Ectodermal cell (in vitro differentiated cells): ENCODE measurements around the gene ZNF451.

Source experiments
- H3K27ac ChIP-seq: 2 replicates; pipeline ENCODE4 v1.7.0; 2013; ENCODE audit warnings: mild to moderate bottlenecking, low read depth, low read length; ENCODE audit not compliant: insufficient read depth, poor library complexity, severe bottlenecking
- H3K27me3 ChIP-seq: 2 replicates; pipeline ENCODE4 v1.7.0; 2013; ENCODE audit warnings: mild to moderate bottlenecking, low read length; ENCODE audit not compliant: insufficient read depth, control insufficient read depth, poor library complexity, severe bottlenecking
- H3K36me3 ChIP-seq: one replicate; pipeline ENCODE4 v1.7.0; 2013; ENCODE audit warnings: low read length; ENCODE audit not compliant: control insufficient read depth, insufficient read depth
- H3K4me1 ChIP-seq: one replicate; pipeline ENCODE4 v1.7.0; 2013; ENCODE audit warnings: low read length; ENCODE audit not compliant: control insufficient read depth, insufficient read depth
- H3K4me3 ChIP-seq: 2 replicates; pipeline ENCODE4 v1.7.0; 2013; ENCODE audit warnings: low read depth, low read length, control low read depth; ENCODE audit not compliant: insufficient read depth
- H3K9me3 ChIP-seq: 2 replicates; pipeline ENCODE4 v1.7.0; 2013; ENCODE audit warnings: mild to moderate bottlenecking, low read length, moderate library complexity; ENCODE audit not compliant: control insufficient read depth
- WGBS, 2 experiments: methylation state at CpG; one replicate each; pipeline ENCODE4 v1.1.7; 2013; ENCODE audit warnings: missing lambda C conversion rate in 2 of 2; 5-methylcytosine and 5-hydroxymethylcytosine counted together

The ZNF451 gene

DNA sequence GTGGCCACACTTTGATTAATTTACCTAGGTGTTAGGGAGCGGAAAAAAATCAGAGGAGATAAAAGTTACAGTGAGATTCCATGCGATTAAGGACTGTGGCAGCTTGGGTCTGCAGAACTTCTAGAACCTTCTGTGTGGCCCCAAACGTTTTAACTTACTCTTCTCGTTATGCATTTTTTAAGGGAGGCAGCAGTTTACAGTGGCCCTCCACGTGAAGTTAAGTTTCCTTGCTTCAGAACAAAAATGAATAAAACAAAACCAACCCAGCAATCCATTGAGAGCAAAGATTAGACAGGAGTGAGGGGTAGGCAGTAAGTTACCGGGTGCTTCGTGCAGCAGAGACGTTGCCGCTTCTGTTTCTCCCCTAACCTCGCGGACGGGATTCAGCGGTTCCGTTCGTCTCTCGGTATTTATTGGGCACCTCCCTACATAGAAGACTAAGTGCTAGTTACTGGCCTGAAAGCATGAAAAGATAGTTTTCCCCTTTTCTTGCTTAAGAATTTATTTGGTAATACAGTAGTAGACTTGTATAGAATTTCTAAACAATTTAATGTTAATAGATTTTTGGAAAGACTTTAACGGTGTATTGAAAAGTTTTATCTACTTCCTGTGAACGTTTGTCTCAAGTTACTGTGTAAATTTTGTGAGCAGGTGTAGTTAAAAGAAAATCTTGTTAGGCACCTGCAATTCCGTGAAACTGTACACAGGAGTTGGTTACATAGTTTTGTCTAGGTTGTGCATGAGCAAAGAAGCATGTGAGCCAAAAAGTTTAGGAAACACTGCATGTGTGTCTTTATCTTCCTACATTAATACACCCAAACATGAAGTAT, 83.3 kb downstream of the ZNF451 start:
- Histone ChIP-seq H3K27ac (no peak overlapping the region), H3K4me1 (no peaks in the 10 kb centered on the region), H3K4me3 (peak overlapping the region; percentile 64), H3K27me3 (peaks cover 15% of the 10 kb centered on the region), H3K9me3 (no peaks in the 10 kb centered on the region), H3K36me3 (no peaks in the 10 kb centered on the region)
- 5 to 6% methylated on average over 19 of the region's 19 CpGs for WGBS, 2 experiments

DNA sequence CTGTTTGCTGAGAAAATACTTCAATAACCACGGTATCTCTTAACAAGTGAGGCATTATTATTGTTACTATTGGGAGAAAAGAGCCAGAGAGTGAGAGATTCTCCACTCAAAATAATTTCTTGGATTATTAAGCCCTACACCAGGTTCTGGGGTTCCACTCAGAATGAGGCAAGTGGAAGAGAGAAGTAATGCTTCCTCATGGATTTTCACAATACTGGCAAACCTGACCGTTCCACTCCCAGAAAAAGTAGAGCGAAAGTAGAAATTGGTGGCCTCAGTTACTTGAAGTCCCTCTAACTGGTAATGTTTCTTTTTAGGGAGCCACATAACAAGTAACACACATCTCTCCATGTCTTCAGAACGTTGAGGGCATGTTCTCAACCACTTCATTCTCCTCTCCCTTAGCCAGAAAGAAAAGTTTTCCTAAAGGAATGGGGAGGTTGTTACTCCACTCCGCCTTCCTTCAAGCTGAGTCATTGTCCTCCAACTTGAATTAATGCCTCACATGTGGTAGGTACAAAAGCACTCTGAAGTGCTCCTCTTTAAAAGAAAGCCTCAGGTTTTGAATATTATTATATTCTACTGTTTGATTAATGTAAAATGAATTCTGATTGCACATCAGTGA, 84.0 kb downstream of the ZNF451 start:
- Histone ChIP-seq H3K4me3 (peak overlapping the region; percentile 64), H3K36me3 (no peaks in the 10 kb centered on the region), H3K27me3 (peaks cover 15% of the 10 kb centered on the region), H3K27ac (peak overlapping the region; percentile 2), H3K9me3 (no peaks in the 10 kb centered on the region), H3K4me1 (no peaks in the 10 kb centered on the region)
- WGBS, 2 experiments = 10 to 28% methylated on average over 4 of the region's 5 CpGs

- Histone ChIP-seq H3K36me3 (no peaks in the 10 kb centered on the region), H3K9me3 (no peaks in the 10 kb centered on the region), H3K27ac (no peak overlapping the region), H3K4me3 (no peak overlapping the region), H3K27me3 (peaks cover 15% of the 10 kb centered on the region), H3K4me1 (no peaks in the 10 kb centered on the region)
- WGBS, 2 experiments = 71 to 78% methylated on average over 3 of the region's 3 CpGs
These were observed 84.5 kb downstream of the ZNF451 start for GRCh38 chr6:57174511-57174907.

GRCh38 chr6:57177545-57178265, 87.7 kb downstream of the ZNF451 start:
- H3K4me3 ChIP-seq = no peak overlapping the region
- peaks cover 15% of the 10 kb centered on the region for H3K27me3 ChIP-seq
- no peak overlapping the region for H3K27ac ChIP-seq
- WGBS, 2 experiments = 94 to 96% methylated on average over 11 of the region's 11 CpGs
- H3K9me3 ChIP-seq = no peaks in the 10 kb centered on the region
- no peaks in the 10 kb centered on the region for H3K4me1 ChIP-seq
- no peaks in the 10 kb centered on the region for H3K36me3 ChIP-seq

GRCh38 chr6:57180596-57180995, 90.6 kb downstream of the ZNF451 start:
- no peak overlapping the region for H3K4me3 ChIP-seq
- H3K36me3 ChIP-seq = no peaks in the 10 kb centered on the region
- WGBS, 2 experiments = 97 to 100% methylated on average over 3 of the region's 3 CpGs
- no peaks in the 10 kb centered on the region for H3K9me3 ChIP-seq
- no peaks in the 10 kb centered on the region for H3K4me1 ChIP-seq
- H3K27ac ChIP-seq = no peak overlapping the region
- H3K27me3 ChIP-seq = no peaks in the 10 kb centered on the region

GRCh38 chr6:57182017-57182432, 92.0 kb downstream of the ZNF451 start:
- H3K4me3 ChIP-seq = no peak overlapping the region
- H3K4me1 ChIP-seq = no peaks in the 10 kb centered on the region
- 91 to 92% methylated on average over 2 of the region's 2 CpGs for WGBS, 2 experiments
- no peaks in the 10 kb centered on the region for H3K27me3 ChIP-seq
- no peaks in the 10 kb centered on the region for H3K36me3 ChIP-seq
- H3K9me3 ChIP-seq = no peaks in the 10 kb centered on the region
- no peak overlapping the region for H3K27ac ChIP-seq

- no peaks in the 10 kb centered on the region for H3K27me3 ChIP-seq
- H3K36me3 ChIP-seq = no peaks in the 10 kb centered on the region
- H3K27ac ChIP-seq = no peak overlapping the region
- no peaks in the 10 kb centered on the region for H3K4me1 ChIP-seq
- 92 to 95% methylated on average over 2 of the region's 2 CpGs for WGBS, 2 experiments
- no peaks in the 10 kb centered on the region for H3K9me3 ChIP-seq
- H3K4me3 ChIP-seq = no peak overlapping the region
These were observed 93.3 kb downstream of the ZNF451 start for GRCh38 chr6:57183336-57183735.

- WGBS, 2 experiments = 78 to 98% methylated on average over 2 of the region's 2 CpGs
- H3K36me3 ChIP-seq = peaks cover 18% of the 10 kb centered on the region
These were observed 100.2 kb downstream of the ZNF451 start for GRCh38 chr6:57190140-57190539.

DNA sequence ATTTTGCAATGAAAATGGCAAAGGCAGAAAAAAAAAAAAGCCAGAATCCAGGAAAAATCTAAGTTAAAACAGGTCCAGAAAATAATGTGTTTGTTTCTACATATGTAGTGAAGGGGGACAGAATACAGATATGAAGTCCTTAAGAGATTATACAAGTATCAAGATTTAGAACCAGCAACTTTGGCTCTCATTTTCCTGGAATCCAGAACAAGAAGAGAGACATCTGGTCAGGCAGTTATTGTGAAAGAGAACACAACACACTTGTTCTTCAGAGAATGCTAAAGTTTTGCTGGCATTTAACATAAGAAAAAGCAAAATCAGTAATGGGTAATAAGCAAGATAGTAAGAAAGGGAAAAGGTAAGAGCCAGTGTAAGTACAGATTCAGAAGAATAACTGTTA, 103.2 kb downstream of the ZNF451 start:
- no peak overlapping the region for H3K4me3 ChIP-seq
- H3K27ac ChIP-seq = no peak overlapping the region
- no peaks in the 10 kb centered on the region for H3K4me1 ChIP-seq
- peaks cover 18% of the 10 kb centered on the region for H3K36me3 ChIP-seq
- no peaks in the 10 kb centered on the region for H3K27me3 ChIP-seq
- no peaks in the 10 kb centered on the region for H3K9me3 ChIP-seq

More at GRCh38 chr6:57190140-57190539, 100.2 kb downstream of the ZNF451 start:
- no peaks in the 10 kb centered on the region for H3K9me3 ChIP-seq
- no peak overlapping the region for H3K27ac ChIP-seq
- no peaks in the 10 kb centered on the region for H3K27me3 ChIP-seq
- H3K4me1 ChIP-seq = no peaks in the 10 kb centered on the region
- no peak overlapping the region for H3K4me3 ChIP-seq

DNA sequence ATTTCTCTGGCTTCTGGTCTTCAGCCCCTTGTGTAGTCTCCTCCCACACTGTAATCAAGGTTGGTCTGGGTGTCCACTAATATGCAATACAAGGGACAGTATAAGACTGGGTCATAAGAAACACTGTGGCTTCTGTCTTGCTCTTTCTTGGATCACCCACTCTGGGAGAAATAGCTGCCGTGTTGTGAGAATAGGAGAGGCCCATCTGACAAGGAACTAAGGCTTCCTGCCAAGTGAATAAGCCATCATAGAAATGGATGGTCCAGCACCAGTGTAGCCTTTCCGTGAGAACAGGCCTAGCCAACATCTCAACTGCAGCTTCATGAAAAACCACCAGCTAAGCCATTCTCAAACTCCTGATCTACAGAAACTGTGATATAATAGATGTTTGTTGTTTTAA, 105.5 kb downstream of the ZNF451 start:
- Histone ChIP-seq H3K4me3 (no peak overlapping the region), H3K4me1 (no peaks in the 10 kb centered on the region), H3K36me3 (peaks cover 15% of the 10 kb centered on the region), H3K27ac (no peak overlapping the region), H3K9me3 (no peaks in the 10 kb centered on the region), H3K27me3 (no peaks in the 10 kb centered on the region)
- WGBS, 2 experiments = 95 to 96% methylated on average over 2 of the region's 2 CpGs
